HepG2 (cell line): Measurements from ENCODE around the gene TADA3. TPM values are rescaled to one million over a fixed set of nuclear protein-coding genes. Genes with fewer than 3 reads are reported as not detected.

Source experiments
- EEA1 ChIP-seq: sonication (generic); formaldehyde crosslinking; IDR thresholded peaks from 2 replicates; pipeline ENCODE4 v1.5.1; 2020; ENCODE audit warnings: mild to moderate bottlenecking, missing genetic modification reagents, borderline replicate concordance
- HNRNPL ChIP-seq: fragments of 200-400 bp; formaldehyde crosslinking; IDR thresholded peaks from 2 replicates; pipeline ENCODE4 v1.6.1; 2017; ENCODE audit warnings: mild to moderate bottlenecking, low read depth, low read length
- HOXA5 ChIP-seq: sonication (generic); formaldehyde crosslinking; IDR thresholded peaks from 2 replicates; pipeline ENCODE4 v1.4.0; 2020; ENCODE audit warnings: missing genetic modification reagents
- JARID2 ChIP-seq: sonication (generic); formaldehyde crosslinking; IDR thresholded peaks from 2 replicates; pipeline ENCODE4 v1.8.1; 2023; ENCODE audit warnings: missing genetic modification reagents, inconsistent platforms; ENCODE audit not compliant: insufficient replicate concordance
- MED1 ChIP-seq: sonication (generic); formaldehyde crosslinking; IDR thresholded peaks from 2 replicates; pipeline ENCODE4 v1.4.0; 2020; ENCODE audit warnings: missing genetic modification reagents
- PHF21A ChIP-seq: sonication (generic); formaldehyde crosslinking; IDR thresholded peaks from 2 replicates; pipeline ENCODE4 v1.5.0; 2020; ENCODE audit warnings: mild to moderate bottlenecking, missing genetic modification reagents
- RARA ChIP-seq: IDR thresholded peaks from 2 replicates; pipeline ENCODE4 v1.6.1; 2016; ENCODE audit warnings: missing genetic modification reagents, missing compliant biosample characterization
- RNF2 ChIP-seq: fragments of 450-650 bp; conservative IDR thresholded peaks from 2 replicates; pipeline ENCODE4 v1.6.1; 2016; ENCODE audit warnings: low read depth
- SIN3B ChIP-seq: fragments of 150-350 bp; IDR thresholded peaks from 2 replicates; pipeline ENCODE4 v1.6.1; 2014; ENCODE audit warnings: low read length
- SRSF9 ChIP-seq: fragments of 200-400 bp; formaldehyde crosslinking; IDR thresholded peaks from 2 replicates; pipeline ENCODE4 v1.6.1; 2018; ENCODE audit warnings: borderline replicate concordance, mild to moderate bottlenecking, low read depth, low read length; ENCODE audit not compliant: insufficient read depth, poor library complexity, severe bottlenecking
- TEAD3 ChIP-seq: optimal IDR thresholded peaks from 2 replicates; pipeline ENCODE3; 2016; ENCODE audit warnings: borderline replicate concordance
- ZNF337 ChIP-seq: sonication (generic); formaldehyde crosslinking; IDR thresholded peaks from 2 replicates; pipeline ENCODE4 v1.5.1; 2020; ENCODE audit warnings: missing genetic modification reagents, low read depth, mild to moderate bottlenecking, borderline replicate concordance
- polyA plus RNA-seq, 8 experiments: library from polyadenylated mRNA; depleted of rRNA in 3 of 8; stranded (reverse) in 7 of 8; unstranded in 1 of 8; fragments of >200 nt; fragmentation: Illumina TruSeq in 4 of 8; extraction: Trizol in 4 of 8; gene quantifications; 2 replicates each; pipeline versions ENCODE4 v1.2.1 to v1.2.3, GENCODE V29; 2011 to 2016; ENCODE audit warnings: low read depth in 4 of 8, missing spikeins in 1 of 8, mixed read lengths in 1 of 8; ENCODE audit not compliant: insufficient read depth in 1 of 8
- total RNA-seq, 5 experiments: library from RNA; depleted of rRNA; stranded (reverse); fragments of >200 nt; fragmentation: Illumina TruSeq; extraction: Trizol; gene quantifications; 2 replicates each; pipeline ENCODE4 v1.2.3, GENCODE V29; 2016; ENCODE audit warnings: low read depth in 1 of 5
- TF ChIP-seq, protein P1 (sequence below): sonication (generic); formaldehyde crosslinking; IDR thresholded peaks from 2 replicates; pipeline ENCODE4 v1.5.1; 2020; ENCODE audit warnings: missing genetic modification reagents, mild to moderate bottlenecking, borderline replicate concordance
- TF ChIP-seq, protein P2 (sequence below): sonication (generic); formaldehyde crosslinking; IDR thresholded peaks from 2 replicates; pipeline ENCODE4 v1.9.0; 2022; ENCODE audit warnings: missing genetic modification reagents, mild to moderate bottlenecking, borderline replicate concordance
- TF ChIP-seq, protein P3 (sequence below): sonication (generic); formaldehyde crosslinking; IDR thresholded peaks from 2 replicates; pipeline ENCODE4 v1.4.0; 2020; ENCODE audit warnings: mild to moderate bottlenecking, missing genetic modification reagents
- TF ChIP-seq, protein P4 (sequence below): sonication (generic); formaldehyde crosslinking; IDR thresholded peaks from 2 replicates; pipeline ENCODE4 v1.4.0; 2020; ENCODE audit warnings: missing genetic modification reagents

Gene TADA3
- total and polyA plus RNA-seq, 2 of the 13 experiments (the other 11 are each of a cell fraction or from before 2014, with no cell fraction given) = 32.1 to 37.1 TPM

DNA sequence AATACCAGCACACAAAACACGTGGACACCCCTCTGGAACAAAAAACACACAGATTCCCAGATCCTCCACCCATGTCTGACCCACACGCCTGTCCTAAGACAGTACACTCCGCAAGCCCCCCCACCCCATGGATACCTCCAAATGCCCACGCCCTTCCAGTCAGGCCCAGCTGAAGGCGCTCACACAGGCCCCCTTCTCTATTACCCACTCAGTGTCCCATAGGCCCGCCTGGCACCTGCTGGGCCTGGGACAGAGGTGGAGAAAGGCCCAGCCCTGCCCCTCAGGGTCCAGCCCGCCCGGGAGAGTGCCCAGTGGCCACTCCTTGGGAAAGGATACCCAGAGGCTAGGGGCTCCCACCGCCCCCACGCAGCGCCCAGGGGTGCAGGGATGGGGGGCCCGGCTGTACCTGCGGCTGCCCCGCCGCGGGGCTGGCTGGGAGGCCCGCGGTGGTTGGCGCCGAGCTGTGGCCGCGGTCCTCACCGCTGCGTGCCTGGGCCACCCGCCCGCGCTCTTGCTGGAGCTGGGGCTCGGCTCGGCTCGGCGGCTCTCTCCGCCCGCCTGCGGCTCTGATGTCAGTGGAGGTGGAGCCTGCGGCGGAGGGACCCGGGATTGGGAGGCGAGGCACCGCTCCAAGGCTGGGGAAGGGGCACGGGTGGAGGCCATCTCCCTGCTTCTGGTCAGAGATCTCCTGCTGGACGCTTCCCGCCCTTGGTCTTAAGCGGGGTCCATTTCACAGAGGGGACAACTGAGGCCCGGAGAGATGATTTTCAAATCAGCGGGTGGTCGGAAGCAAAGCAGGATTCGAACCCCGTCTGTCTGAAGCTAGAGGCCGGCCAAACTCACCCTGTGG is 22.6 kb downstream of the TADA3 start, which contains the start of gene CAMK1 (continued):
- TF ChIP-seq, protein P1, sequence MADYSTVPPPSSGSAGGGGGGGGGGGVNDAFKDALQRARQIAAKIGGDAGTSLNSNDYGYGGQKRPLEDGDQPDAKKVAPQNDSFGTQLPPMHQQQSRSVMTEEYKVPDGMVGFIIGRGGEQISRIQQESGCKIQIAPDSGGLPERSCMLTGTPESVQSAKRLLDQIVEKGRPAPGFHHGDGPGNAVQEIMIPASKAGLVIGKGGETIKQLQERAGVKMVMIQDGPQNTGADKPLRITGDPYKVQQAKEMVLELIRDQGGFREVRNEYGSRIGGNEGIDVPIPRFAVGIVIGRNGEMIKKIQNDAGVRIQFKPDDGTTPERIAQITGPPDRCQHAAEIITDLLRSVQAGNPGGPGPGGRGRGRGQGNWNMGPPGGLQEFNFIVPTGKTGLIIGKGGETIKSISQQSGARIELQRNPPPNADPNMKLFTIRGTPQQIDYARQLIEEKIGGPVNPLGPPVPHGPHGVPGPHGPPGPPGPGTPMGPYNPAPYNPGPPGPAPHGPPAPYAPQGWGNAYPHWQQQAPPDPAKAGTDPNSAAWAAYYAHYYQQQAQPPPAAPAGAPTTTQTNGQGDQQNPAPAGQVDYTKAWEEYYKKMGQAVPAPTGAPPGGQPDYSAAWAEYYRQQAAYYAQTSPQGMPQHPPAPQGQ (CRISPR knock-in tag) = no peak
- 0 out of 2 replicates have a peak, but pooled peaks have one; percentile 1 for TF ChIP-seq RARA
- TF ChIP-seq SRSF9 = no peak
- peak; percentile 19 for TF ChIP-seq TEAD3 (CRISPR knock-in tag)
- TF ChIP-seq HNRNPL = no peak
- no peak for TF ChIP-seq ZNF337 (CRISPR knock-in tag)
- TF ChIP-seq HOXA5 (CRISPR knock-in tag) = no peak
- peak; percentile 44; the same call in 1 of the 2 replicates for TF ChIP-seq MED1 (CRISPR knock-in tag)
- TF ChIP-seq, protein P2, sequence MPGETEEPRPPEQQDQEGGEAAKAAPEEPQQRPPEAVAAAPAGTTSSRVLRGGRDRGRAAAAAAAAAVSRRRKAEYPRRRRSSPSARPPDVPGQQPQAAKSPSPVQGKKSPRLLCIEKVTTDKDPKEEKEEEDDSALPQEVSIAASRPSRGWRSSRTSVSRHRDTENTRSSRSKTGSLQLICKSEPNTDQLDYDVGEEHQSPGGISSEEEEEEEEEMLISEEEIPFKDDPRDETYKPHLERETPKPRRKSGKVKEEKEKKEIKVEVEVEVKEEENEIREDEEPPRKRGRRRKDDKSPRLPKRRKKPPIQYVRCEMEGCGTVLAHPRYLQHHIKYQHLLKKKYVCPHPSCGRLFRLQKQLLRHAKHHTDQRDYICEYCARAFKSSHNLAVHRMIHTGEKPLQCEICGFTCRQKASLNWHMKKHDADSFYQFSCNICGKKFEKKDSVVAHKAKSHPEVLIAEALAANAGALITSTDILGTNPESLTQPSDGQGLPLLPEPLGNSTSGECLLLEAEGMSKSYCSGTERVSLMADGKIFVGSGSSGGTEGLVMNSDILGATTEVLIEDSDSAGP (CRISPR knock-in tag) = peak; percentile 61; the same call in 1 of the 2 replicates
- TF ChIP-seq RNF2 = no peak
- TF ChIP-seq, protein P3, sequence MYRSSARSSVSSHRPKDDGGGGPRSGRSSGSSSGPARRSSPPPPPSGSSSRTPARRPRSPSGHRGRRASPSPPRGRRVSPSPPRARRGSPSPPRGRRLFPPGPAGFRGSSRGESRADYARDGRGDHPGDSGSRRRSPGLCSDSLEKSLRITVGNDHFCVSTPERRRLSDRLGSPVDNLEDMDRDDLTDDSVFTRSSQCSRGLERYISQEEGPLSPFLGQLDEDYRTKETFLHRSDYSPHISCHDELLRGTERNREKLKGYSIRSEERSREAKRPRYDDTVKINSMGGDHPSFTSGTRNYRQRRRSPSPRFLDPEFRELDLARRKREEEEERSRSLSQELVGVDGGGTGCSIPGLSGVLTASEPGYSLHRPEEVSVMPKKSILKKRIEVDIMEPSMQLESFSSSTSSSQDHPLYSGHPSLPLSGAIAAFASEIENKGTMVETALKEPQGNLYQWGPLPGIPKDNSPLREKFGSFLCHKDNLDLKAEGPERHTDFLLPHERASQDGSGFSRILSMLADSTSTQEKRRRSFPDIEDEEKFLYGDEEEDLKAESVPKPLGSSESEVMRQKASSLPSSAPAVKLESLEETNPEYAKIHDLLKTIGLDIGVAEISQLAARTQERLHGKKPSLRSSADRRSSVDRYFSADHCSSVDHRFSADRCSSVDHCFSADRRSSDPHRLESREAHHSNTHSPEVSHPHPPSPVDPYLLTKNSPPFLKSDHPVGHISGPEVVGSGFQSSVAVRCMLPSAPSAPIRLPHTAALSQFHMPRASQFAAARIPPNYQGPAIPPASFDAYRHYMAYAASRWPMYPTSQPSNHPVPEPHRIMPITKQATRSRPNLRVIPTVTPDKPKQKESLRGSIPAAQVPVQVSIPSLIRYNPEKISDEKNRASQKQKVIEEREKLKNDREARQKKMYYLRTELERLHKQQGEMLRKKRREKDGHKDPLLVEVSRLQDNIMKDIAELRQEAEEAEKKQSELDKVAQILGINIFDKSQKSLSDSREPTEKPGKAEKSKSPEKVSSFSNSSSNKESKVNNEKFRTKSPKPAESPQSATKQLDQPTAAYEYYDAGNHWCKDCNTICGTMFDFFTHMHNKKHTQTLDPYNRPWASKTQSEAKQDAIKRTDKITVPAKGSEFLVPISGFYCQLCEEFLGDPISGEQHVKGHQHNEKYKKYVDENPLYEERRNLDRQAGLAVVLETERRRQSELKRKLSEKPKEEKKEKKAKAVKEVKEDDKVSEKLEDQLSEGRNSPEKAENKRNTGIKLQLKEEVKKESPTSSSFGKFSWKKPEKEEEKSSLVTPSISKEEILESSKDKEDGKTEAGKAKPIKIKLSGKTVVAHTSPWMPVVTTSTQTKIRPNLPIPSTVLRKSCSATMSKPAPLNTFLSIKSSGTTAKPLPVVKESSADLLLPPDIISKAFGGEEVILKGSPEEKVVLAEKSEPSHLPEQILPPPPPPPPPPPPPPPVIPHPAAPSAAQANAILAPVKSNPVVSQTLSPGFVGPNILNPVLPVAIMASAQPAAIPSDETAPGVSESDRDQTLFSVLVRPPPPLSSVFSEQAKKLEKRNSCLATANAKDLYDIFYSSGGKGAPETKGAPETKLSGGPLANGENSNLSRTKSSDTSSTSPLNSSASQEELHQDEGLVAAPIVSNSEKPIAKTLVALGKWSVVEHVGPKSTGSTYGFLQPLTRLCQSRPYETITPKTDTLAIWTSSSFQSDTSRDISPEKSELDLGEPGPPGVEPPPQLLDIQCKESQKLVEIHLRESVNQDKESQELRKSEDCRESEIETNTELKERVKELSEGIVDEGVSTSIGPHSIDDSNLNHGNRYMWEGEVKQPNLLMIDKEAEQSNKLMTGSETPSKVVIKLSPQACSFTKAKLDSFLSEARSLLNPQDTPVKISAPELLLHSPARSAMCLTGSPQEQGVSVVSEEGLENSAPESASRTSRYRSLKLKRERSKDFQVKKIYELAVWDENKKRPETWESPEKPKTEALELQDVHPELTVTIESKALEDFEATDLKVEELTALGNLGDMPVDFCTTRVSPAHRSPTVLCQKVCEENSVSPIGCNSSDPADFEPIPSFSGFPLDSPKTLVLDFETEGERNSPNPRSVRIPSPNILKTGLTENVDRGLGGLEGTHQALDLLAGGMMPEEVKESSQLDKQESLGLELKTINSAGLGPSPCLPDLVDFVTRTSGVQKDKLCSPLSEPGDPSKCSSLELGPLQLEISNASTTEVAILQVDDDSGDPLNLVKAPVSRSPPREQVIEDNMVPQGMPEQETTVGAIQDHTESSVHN (CRISPR knock-in tag) = no peak
- no peak for TF ChIP-seq SIN3B
- TF ChIP-seq, protein P4, sequence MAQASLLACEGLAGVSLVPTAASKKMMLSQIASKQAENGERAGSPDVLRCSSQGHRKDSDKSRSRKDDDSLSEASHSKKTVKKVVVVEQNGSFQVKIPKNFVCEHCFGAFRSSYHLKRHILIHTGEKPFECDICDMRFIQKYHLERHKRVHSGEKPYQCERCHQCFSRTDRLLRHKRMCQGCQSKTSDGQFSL (CRISPR knock-in tag) = peak; percentile 78; the same call in 1 of the 2 replicates
- no peak; the same call in 1 of the 2 replicates for TF ChIP-seq PHF21A (CRISPR knock-in tag)
- no peak for TF ChIP-seq JARID2 (CRISPR knock-in tag)
- no peak for TF ChIP-seq EEA1 (CRISPR knock-in tag)
